GM19240 (cell line): ENCODE data around the gene PCDHGB1.
A peak's percentile ranks its signal among the peaks of the same experiment; 100 is the strongest.
"Not testable (repeated sequence)": the region's sequence is repeated elsewhere in the genome, so short reads cannot be mapped to it uniquely, and the experiment has no call there.

ENCODE experiments used
- DNase-seq: peaks from one replicate; pipeline ENCODE4 v3.0.0; 2011; ENCODE audit warnings: low spot score; ENCODE audit not compliant: insufficient read length

The PCDHGB1 gene

GRCh38 chr5:141349917-141350619, at the start of gene PCDHGB1:
Gene PCDHGB1, plus strand, starts transcription at chr5:141350099. Its CDS starts 162 bp downstream, at chr5:141350261.
- no peak for DNase-seq

DNA sequence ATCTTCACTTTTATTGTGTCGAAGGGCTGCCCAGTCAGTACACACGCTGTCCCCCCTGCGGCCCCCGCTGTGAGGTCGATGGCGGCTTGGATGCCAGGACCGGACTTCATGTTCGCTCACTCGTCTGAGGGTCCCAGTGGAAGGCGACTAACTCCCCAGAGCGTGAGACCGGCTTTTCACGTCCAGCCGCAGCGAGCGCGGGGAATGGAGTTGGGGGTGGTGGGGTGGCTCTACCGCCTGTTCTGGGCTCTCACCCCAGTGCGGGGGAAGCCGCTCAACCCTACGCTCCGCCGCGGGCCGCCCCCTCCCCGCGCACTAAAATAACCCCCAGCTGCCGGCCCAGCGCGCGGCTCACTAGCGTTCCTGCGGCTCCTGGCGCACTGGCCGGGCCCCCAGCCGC, 46.1 kb upstream of the PCDHGB1 start, which contains the start of gene SLC25A2:
Gene SLC25A2 (minus strand): TSS at position 294 of the 400 bp plus-strand sequence. CDS start 184 bp downstream, at position 110.
- no peak for DNase-seq

- no peak for DNase-seq
These were observed 43.3 kb upstream of the PCDHGB1 start for GRCh38 chr5:141306630-141307029.

DNA sequence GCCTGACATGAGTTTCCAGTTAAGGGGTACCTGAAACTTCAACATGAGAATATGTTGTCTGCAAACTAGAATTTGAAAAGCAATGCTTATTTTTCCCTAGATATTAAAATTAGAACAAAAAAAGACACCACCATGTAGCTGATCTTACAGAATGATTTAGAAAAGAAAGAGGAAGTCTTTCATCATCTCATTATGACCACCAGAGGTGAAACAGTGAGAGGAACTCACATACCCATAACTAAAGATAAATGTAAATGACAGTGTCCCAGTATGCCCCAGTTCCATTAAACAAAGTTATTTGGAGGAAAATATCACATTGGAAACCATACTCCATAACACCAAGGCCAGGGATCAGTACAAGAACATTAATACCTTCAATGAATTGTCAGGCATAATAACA, 36.2 kb upstream of the PCDHGB1 start:
- DNase-seq = no peak

- not testable (repeated sequence) for DNase-seq
These were observed 32.9 kb upstream of the PCDHGB1 start for GRCh38 chr5:141316963-141317362.

- no peak for DNase-seq
These were observed 30.7 kb upstream of the PCDHGB1 start for GRCh38 chr5:141319202-141319601.

- DNase-seq = no peak
These were observed 30.2 kb upstream of the PCDHGB1 start for GRCh38 chr5:141319699-141320098.

DNA sequence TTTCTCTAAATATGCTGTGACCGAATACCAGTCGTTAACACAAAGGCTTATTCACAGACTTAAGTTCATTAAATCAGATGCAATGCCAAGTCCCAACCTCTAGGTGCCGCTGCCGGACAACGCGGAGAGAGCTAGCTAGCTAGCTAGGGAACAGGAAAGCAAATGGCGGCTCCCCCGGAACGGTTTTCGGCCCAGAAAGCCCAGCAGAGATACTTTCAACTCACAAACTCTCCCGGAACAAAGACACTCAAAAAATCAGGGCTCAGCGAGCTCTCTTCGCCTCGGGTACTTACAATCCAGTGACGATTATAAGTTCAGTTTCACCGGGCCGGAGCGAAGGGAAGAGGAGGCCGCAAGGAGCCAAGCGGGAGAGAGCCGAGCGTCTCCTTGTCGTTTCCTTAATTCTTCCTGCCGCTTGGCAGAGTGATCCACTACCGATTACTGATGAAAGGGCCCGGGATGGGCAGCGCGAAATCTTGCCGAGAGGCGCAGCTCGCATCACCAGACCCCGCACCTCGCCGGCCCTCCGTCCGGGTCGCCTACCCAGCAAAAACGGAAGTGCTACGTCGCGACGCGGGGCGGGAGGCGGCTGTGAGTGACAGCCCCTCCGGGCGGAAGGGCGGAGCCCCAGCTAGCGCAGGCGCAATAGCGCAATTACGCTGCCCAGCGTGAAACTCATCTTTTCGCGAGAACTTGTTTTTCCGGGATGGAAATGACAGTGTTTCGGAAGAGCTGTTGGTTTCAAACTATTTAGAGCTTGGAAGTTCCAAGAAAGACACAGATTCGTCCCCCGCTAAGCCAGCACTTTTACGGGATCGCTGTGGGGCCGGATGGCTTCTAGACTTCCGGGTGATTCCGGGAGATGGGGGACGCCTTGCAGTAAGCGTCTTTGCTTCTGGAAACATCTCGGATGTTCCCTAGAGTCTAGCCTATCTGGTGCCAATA, 29.4 kb upstream of the PCDHGB1 start, which contains the start of gene TAF7:
Gene TAF7 (minus strand): TSS at position 560 of the 945 bp plus-strand sequence. CDS start 740 bp downstream, outside the sequence.
- peak; percentile 59 for DNase-seq

DNA sequence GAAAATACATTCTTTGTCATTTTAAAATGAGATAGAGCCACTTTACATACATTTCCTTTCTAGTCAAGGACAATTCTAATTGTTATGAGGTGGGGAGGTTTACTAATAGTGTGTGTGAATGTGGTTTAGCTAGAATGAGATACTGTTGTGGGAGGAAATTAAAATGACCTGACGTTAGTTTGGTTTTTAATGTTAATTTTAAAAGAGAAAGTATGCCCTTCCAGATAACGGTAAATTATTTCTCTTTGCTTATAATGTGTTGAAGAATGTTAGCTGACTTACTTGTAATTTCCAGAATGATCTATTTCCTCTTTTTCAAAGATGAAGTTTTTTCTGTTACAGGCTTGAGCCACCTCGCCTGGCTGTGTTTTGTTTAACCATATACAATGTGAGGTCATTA, 27.6 kb upstream of the PCDHGB1 start:
- no peak for DNase-seq

- DNase-seq = no peak
These were observed 23.6 kb upstream of the PCDHGB1 start for GRCh38 chr5:141326088-141326854.

DNA sequence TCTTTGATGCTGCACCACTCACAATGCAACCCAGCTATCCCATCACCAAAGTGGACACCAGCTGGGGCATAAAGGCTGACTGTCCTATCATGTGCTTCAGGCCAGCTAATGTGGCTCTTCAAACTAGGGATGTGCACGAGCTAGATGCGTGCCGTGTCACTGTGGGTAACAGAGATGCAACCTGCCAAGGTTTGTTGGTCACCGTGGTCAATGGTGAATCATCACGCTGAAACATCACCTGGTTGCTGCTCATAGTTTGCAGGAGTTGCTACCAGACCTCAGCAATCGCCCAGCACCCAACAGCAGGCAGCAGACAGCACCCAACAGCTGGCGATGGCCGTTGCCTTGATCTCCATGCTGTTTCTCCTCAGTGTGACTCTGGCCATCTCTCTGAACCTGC, 21.7 kb upstream of the PCDHGB1 start:
- no peak for DNase-seq

DNA sequence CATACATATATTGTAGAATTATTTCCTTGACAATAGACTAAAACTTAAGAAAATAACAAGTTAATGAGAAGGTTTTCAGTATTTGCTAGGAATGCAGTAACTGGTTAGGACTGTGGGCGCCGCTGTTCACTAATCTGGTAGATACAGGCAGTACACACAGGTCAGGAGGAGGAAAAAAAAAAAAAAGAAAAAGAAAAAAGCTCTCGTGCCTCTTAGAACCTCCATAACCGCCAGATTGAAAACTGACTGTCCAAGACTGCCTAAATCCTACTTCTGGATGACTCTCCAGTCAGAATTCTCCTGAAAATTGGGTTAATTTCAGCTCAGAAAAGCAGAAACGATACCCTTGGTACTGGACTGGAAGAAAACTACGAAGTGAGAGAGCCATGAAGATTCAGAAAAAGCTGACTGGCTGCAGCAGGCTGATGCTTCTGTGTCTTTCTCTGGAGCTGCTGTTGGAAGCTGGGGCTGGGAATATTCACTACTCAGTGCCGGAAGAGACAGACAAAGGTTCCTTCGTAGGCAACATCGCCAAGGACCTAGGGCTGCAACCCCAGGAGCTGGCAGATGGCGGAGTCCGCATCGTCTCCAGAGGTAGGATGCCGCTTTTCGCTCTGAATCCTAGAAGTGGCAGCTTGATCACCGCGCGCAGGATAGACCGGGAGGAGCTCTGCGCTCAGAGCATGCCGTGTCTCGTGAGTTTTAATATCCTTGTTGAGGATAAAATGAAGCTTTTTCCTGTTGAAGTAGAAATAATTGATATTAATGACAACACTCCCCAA, 19.4 kb upstream of the PCDHGB1 start, which contains the start of gene PCDHGA1:
Gene PCDHGA1 (plus strand): TSS at position 216 of the 782 bp plus-strand sequence.
- DNase-seq = no peak

- not testable (repeated sequence) for DNase-seq
These were observed 17.3 kb upstream of the PCDHGB1 start for GRCh38 chr5:141332571-141332970.

DNA sequence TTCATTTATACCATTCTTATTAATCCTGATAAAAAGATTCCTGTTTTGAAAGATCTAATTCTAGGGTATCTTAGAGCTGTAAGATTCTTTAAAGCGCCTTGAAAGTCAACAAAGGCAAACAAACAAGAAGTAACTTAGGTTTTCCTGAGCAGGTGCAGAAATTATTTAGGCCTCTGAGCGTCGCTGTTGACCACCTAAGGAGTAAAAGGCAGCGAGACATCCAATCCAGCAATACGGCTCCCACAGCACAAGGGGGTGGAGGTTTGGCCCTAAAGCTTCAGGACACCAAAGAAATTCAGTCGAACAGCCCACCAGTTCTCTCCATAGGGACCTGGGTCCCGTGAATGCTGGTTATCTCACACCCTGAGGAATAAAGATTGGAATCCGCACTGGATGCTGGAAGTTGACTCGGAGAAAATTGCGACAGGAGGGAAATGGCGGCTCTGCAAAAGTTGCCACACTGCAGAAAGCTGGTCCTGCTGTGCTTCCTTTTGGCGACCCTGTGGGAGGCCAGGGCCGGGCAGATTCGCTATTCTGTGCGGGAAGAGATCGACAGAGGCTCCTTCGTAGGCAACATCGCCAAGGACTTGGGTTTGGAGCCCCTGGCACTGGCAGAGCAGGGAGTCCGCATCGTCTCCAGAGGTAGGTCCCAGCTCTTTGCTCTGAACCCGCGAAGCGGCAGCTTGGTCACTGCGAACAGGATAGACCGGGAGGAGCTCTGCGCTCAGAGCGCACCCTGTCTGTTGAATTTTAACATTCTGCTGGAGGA, 11.2 kb upstream of the PCDHGB1 start, which contains the start of gene PCDHGA2:
Gene PCDHGA2 (plus strand): TSS at position 223 of the 769 bp plus-strand sequence.
- DNase-seq = no peak

DNA sequence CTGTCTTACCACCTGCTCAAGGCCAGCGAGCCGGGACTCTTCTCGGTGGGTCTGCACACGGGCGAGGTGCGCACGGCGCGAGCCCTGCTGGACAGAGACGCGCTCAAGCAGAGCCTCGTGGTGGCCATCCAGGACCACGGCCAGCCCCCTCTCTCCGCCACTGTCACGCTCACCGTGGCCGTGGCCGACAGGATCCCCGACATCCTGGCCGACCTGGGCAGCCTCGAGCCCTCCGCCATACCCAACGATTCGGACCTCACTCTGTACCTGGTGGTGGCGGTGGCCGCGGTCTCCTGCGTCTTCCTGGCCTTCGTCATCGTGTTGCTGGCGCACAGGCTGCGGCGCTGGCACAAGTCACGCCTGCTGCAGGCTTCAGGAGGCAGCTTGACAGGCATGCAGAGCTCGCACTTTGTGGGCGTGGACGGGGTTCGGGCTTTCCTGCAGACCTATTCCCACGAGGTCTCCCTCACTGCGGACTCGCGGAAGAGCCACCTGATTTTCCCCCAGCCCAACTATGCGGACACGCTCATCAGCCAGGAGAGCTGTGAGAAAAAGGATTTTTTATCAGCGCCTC, 9.0 kb upstream of the PCDHGB1 start:
- not testable (repeated sequence) for DNase-seq

GRCh38 chr5:141342773-141343172, 7.1 kb upstream of the PCDHGB1 start:
- DNase-seq = no peak

- no peak for DNase-seq
These were observed 6.5 kb upstream of the PCDHGB1 start, which contains the start of gene PCDHGA3 for GRCh38 chr5:141343242-141343952. Gene PCDHGA3, plus strand, starts transcription at chr5:141343829. Its CDS starts 205 bp downstream, at chr5:141344034.

DNA sequence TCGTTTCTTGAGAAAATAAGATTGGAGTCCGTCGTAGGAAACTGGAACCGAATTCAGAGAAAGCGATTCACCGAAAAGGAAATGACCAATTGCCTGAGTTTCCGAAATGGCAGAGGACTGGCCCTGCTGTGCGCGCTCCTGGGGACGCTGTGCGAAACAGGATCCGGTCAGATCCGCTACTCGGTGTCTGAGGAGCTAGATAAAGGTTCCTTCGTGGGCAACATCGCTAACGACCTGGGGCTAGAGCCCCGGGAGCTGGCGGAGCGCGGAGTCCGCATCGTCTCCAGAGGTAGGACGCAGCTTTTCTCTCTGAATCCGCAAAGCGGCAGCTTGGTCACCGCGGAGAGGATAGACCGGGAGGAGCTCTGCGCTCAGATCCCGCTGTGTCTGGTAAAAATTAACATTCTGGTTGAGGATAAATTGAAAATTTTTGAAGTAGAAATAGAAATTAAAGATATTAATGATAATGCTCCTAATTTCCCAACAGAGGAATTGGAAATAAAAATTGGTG, 5.9 kb upstream of the PCDHGB1 start:
- DNase-seq = no peak
